ENCODE data around the gene VGLL1. TPM values are rescaled to one million over a fixed set of nuclear protein-coding genes. Genes with fewer than 3 reads are reported as not detected.

The VGLL1 gene
- total RNA-seq, 1 donor from 2014 or later = not detected

DNA sequence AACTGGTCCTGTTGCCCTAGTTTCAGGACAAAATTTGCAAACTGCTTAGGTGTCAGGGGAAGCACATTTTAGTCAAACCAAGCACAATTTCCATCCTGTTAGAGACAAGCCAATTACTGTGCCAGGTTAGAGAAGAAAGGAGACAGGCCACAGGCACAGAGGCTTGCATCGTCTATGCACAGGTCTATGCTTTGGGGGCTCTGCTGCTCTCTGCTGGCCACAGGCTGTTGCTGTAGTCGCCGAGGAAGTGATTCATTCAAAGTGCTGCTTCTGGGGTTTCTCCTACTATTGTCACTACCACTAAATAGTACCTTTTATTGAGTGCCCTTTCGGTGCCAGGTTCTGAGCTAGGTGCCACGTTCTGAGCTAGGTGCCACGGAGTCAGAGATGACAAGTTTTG lies 45.5 kb downstream of the VGLL1 start:
- no peak overlapping the region for H3K27ac Mint-ChIP-seq (ENCODE audit: unreplicated experiment)
- no peak for DNase-seq (ENCODE audit: low spot score)
- no peaks in the 10 kb centered on the region for H3K9me3 Mint-ChIP-seq (ENCODE audit: low read depth)
- TF ChIP-seq CTCF (IDR thresholded peaks at IDR 0.05) = peak; percentile 79
- peaks cover 6% of the 10 kb centered on the region for H3K27me3 Mint-ChIP-seq (ENCODE audit: low read depth)
- no peak overlapping the region for H3K4me3 Mint-ChIP-seq (ENCODE audit: unreplicated experiment)
- no peaks in the 10 kb centered on the region for H3K36me3 Mint-ChIP-seq (ENCODE audit: low read depth)
- no peaks in the 10 kb centered on the region for H3K4me1 Mint-ChIP-seq (ENCODE audit: low read depth)

DNA sequence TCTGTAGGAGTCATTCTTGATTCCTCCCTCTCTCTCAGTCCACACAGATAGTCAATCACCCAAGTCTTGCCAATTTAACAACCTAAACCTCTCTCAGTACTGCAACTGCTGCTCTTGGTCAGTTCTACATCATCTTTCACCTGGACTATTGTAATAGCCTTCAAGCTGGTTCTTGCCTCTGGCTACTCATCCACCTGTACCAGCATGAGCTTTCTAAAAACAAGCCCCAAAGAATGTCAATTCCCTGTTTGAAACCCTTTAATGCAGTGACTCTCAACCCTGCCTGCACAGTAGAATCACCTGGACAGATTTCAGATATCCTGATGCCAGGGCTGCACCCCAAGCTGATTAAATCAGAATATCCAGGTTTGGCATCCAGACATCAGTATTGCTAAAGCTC lies 48.3 kb downstream of the VGLL1 start:
- no peak for DNase-seq (ENCODE audit: low spot score)
- H3K4me3 Mint-ChIP-seq (ENCODE audit: unreplicated experiment) = no peak overlapping the region
- no peak overlapping the region for H3K27ac Mint-ChIP-seq (ENCODE audit: unreplicated experiment)
- TF ChIP-seq CTCF (IDR thresholded peaks at IDR 0.05) = no peak
- peaks cover 3% of the 10 kb centered on the region for H3K9me3 Mint-ChIP-seq (ENCODE audit: low read depth)
- no peaks in the 10 kb centered on the region for H3K36me3 Mint-ChIP-seq (ENCODE audit: low read depth)
- no peaks in the 10 kb centered on the region for H3K4me1 Mint-ChIP-seq (ENCODE audit: low read depth)
- H3K27me3 Mint-ChIP-seq (ENCODE audit: low read depth) = peaks cover 6% of the 10 kb centered on the region

GRCh38 chrX:136582624-136583023 lies 50.6 kb downstream of the VGLL1 start:
- Mint-ChIP-seq H3K4me1 (ENCODE audit: low read depth) (no peaks in the 10 kb centered on the region), H3K4me3 (ENCODE audit: unreplicated experiment) (no peak overlapping the region), H3K27me3 (ENCODE audit: low read depth) (peaks cover 6% of the 10 kb centered on the region), H3K9me3 (ENCODE audit: low read depth) (peaks cover 3% of the 10 kb centered on the region), H3K27ac (ENCODE audit: unreplicated experiment) (no peak overlapping the region), H3K36me3 (ENCODE audit: low read depth) (no peaks in the 10 kb centered on the region)
- DNase-seq (ENCODE audit: low spot score) = no peak
- no peak for TF ChIP-seq CTCF (IDR thresholded peaks at IDR 0.05)

DNA sequence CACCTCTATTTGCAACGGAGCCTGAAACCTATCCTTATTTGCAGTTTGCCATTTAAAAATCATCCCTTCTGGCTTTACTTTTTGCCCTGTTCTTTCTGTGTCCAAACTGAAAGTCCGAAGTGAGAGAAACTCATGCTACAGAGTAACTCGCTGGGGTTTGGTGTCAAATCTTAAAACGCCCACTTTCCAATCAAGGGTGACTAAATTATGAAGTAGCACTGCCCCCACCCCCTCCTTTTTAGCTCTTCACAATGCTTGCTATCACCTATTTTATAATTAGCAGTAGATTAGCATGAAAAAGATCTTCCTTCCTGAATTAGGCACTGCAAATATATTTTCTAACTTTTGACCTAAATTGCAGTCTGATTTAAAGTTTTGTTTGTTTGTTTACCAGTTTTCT lies 52.5 kb downstream of the VGLL1 start:
- Mint-ChIP-seq H3K36me3 (ENCODE audit: low read depth) (no peaks in the 10 kb centered on the region), H3K4me3 (ENCODE audit: unreplicated experiment) (no peak overlapping the region), H3K27ac (ENCODE audit: unreplicated experiment) (no peak overlapping the region), H3K27me3 (ENCODE audit: low read depth) (peaks cover 6% of the 10 kb centered on the region), H3K4me1 (ENCODE audit: low read depth) (no peaks in the 10 kb centered on the region), H3K9me3 (ENCODE audit: low read depth) (peaks cover 3% of the 10 kb centered on the region)
- TF ChIP-seq CTCF (IDR thresholded peaks at IDR 0.05) = no peak
- no peak for DNase-seq (ENCODE audit: low spot score)

GRCh38 chrX:136585262-136585661 lies 53.2 kb downstream of the VGLL1 start:
- Mint-ChIP-seq H3K4me1 (ENCODE audit: low read depth) (no peaks in the 10 kb centered on the region), H3K27me3 (ENCODE audit: low read depth) (peaks cover 4% of the 10 kb centered on the region), H3K4me3 (ENCODE audit: unreplicated experiment) (no peak overlapping the region), H3K9me3 (ENCODE audit: low read depth) (peaks cover 3% of the 10 kb centered on the region), H3K27ac (ENCODE audit: unreplicated experiment) (no peak overlapping the region), H3K36me3 (ENCODE audit: low read depth) (no peaks in the 10 kb centered on the region)
- no peak for TF ChIP-seq CTCF (IDR thresholded peaks at IDR 0.05)
- no peak for DNase-seq (ENCODE audit: low spot score)
